GM12801 (cell line): ENCODE measurements around the gene SVBP.

ENCODE experiments used
- TF ChIP-seq, protein P1 (sequence below): IDR thresholded peaks from one replicate; pipeline ENCODE4 v1.5.1; 2011; ENCODE audit warnings: control low read depth; ENCODE audit not compliant: insufficient read length; ENCODE audit errors: extremely low read depth

The SVBP gene

DNA sequence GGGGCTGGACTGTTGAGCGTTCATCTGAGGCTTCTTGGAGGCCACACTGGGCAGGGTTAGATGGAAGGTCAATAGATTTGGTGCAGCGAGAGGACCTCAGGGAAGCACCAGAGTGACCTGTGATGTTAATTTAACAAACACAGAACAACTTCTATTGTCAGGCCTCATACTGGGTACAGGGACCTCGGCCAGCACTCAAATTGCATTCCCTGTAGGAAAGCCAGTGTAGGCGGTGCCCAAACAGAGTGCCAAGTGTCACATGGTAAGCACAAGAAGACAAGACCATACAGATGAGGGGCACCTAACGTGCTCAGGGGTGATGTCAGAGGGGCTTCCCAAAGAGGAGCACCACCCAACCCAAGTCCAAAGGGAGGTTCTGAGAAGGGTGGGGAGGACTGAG is 31.1 kb downstream of the SVBP start:
- TF ChIP-seq, protein P1, sequence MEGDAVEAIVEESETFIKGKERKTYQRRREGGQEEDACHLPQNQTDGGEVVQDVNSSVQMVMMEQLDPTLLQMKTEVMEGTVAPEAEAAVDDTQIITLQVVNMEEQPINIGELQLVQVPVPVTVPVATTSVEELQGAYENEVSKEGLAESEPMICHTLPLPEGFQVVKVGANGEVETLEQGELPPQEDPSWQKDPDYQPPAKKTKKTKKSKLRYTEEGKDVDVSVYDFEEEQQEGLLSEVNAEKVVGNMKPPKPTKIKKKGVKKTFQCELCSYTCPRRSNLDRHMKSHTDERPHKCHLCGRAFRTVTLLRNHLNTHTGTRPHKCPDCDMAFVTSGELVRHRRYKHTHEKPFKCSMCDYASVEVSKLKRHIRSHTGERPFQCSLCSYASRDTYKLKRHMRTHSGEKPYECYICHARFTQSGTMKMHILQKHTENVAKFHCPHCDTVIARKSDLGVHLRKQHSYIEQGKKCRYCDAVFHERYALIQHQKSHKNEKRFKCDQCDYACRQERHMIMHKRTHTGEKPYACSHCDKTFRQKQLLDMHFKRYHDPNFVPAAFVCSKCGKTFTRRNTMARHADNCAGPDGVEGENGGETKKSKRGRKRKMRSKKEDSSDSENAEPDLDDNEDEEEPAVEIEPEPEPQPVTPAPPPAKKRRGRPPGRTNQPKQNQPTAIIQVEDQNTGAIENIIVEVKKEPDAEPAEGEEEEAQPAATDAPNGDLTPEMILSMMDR: no peak

DNA sequence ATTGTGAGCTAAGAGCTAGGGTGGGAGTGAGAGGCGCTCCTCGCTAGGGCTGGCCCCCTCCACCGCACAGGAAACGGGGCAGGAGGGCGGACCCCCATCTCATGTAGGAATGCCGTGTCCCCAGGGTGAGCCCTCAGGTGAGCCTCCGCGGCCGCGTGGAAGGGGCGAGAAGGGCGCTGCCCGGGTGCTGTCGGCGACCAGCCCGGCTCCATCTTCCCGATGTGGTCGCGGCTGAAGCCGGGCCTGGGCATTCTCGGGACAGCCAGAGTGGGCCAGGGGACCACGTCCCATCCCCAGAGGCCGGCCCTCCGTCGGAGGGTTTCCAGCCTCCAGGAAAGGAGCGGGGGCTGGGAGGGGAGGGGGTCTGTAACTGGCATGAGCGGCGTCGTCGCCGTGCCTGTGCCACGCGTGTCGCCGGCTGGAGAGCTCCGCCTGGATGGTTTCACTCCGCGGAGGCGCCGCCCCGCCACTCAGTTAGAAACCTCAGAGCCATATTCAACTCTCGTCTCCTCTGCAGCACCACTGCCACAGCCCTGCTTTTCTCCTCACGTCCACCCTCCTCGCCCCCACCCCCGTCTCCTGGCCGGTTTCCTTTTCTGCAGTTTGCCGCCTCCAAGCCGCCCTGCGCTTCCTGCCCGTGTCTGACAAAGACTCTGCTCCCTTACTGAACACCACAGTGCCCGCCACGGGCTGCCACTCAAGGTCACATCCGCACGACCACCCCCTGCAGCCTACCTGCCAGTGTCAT is 32.1 kb downstream of the SVBP start, which contains the start of gene TMEM269:
TSS of gene TMEM269 (plus strand) at position 46 of the 748 bp plus-strand sequence. CDS start 4,903 bp downstream, outside the sequence.
- TF ChIP-seq, protein P1: no peak

DNA sequence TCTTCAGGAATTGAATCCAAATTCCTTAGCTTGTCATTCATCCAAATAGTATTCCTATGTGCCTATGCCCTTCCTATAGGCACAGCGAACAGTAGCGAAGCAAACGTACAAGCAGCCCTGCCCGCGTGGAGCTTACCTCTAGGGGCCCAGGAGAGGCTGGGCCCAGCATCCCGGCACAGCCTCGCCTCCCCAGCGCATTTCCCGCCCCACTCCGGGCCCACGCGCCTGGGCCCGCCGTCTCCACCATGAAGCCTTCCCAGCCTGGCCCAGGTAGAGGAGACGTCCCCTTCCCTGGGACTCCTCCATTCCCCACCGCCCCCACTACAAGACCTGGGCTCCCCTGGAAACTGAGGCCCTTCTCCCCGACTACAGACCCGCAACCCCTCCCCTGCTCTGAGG is 32.7 kb downstream of the SVBP start:
- TF ChIP-seq, protein P1: no peak

DNA sequence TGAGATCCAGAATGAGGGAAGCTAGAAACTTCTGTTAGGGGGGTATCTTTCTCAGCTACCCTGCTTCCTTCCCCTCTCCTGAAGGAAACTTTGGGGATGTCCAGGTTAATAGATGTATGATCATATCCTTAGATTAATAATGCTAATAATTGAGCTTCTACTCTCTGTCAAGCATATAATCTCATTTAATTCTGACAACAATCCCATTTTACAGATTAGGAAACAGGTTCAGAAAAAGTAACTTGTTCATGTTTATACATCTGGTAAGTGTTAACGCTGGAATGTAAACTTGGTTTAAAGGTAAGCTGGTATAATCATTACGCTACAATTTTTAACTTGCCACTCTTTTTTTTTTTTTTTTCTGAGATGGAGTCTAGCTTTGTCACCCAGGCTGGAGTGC is 34.1 kb downstream of the SVBP start:
- TF ChIP-seq, protein P1: no peak

DNA sequence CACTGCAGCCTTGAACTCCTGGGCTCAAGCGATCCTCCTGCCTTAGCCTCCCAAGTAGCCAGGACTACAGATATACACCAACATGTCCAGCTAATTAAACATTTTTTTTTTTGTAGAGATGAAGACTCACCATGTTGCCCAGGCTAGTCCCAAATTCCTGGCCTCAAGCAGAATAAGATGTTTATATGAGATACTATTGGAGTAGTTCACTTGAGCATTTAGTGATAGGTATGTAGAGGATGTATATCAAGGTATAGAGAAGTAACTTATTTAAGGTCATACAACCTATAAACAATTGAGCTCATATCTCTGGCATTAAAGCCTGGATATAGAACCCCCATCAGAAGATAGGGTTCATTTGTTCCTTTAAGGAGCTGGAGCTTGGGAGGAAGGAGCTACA is 37.0 kb downstream of the SVBP start:
- TF ChIP-seq, protein P1: no peak

DNA sequence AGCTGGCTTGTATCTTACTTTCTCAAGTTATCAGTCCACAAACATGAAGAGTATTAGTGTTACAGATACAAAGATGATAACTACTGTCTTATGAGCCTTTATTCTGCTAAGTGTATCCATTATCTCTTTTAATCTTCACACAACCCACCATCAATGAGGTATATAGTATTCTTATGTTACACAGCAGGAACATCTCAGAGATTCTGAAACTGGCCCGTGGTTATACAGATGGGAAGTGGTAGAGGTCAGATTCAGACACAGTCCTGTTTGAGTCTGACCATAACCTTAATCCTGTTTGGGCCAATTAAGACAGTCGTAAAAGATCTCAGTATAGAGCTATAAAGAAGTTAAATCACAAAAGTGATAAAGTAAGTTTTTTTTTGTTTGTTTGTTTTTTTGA is 37.5 kb downstream of the SVBP start:
- TF ChIP-seq, protein P1: no peak

DNA sequence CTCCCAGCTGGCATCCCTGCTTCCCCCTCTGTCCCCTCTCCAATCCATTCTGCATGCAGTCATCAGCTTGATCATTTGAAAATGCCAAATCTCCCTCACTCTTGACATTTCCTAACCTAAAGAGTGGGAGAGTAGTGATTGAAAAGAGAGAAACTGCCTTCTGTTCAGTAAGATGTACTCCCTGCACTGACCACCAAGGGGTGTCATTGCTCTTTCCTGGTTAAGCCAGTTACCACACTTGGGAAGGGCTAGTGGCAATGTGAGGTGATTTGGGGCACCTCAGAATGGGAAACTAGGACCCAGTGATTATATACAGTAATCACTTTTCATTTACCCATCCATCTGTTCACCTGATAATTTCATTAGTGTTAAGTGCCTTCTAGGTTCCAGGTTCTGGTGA is 39.3 kb downstream of the SVBP start:
- TF ChIP-seq, protein P1: no peak
